ENCODE data around the gene RPL35. TPM values are rescaled to one million over a fixed set of nuclear protein-coding genes. Genes with fewer than 3 reads are reported as not detected.

RPL35 gene
- total RNA-seq, 1 donor from 2014 or later: 1,946 TPM

DNA sequence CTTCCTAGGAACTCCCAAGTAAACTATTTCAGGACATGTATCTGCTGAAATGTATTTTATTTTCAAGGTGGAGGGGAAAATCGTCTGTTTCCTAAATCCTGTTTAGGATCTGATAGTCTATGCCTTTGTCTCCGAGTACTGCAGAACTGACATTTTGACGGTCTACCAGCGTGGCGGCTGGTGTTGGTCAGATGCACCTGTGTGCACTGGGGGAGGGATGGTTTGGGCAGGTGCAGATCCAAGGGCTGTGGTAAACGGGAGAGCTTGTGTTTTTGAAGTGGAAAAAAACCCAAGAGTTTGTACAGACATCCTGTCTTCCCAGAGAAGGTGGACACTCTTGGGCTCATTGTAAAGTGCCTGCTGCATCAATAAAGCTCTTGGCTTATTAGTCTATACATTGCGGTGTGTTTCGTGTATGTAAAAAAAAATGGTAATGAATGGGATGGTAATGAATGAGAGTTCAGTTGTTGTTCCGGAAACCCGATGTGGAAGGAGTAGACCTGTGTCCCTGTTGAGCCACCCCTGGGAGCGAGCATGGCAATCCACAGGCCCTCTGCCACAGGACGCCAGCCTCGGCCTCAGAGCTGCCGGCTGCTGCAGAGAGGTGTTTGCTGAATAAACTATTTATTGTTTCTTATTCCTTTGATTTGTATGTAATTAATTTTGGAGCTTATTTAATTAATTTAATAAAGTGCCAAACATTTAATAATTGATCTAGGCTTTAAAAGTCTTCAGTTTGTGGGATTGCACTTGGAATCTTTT, 15.4 kb upstream of the RPL35 start:
- DNase-seq (ENCODE audit: low read depth, low spot score): no peak

DNA sequence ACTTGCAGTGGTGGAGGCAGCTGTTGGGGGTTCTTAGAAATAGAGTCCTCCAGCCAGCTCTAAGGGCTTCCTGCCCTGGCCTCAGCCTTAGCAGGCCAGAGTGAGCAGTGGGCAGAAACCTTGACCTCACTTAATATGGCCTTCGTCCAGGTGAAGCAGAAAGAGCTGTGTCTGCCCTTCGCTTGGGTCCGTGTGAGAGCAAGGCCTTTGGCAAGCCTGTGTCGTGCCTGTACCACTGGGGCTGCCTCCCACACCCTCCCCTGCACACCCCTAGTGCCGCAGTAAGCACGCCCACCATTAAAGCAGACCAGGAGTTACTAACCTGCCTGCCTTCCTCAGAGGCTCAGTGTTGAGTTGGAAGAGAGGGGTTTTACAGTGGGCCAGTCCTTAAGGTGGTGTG, 13.7 kb upstream of the RPL35 start:
- no peak for DNase-seq (ENCODE audit: low read depth, low spot score)

DNA sequence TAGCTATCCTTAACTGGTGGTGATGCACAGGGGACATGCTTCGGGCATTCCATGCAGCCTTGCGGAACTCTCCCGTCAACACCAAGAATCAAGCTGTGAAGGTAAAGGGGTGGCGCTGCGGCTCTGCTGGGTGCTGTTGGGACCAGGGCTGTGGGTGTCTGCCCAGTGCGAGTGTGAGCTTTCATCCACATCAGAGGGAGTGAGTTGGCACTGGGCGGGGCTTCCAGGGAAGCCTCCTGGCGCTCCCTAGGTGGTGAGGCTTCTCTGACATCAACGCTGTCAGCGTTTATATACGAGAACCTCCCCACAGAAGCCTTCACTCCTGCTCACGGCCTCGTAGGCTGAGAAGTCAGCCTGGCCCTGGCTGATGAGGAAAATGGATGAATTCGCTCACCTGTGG, 11.9 kb upstream of the RPL35 start:
- DNase-seq (ENCODE audit: low read depth, low spot score): no peak

DNA sequence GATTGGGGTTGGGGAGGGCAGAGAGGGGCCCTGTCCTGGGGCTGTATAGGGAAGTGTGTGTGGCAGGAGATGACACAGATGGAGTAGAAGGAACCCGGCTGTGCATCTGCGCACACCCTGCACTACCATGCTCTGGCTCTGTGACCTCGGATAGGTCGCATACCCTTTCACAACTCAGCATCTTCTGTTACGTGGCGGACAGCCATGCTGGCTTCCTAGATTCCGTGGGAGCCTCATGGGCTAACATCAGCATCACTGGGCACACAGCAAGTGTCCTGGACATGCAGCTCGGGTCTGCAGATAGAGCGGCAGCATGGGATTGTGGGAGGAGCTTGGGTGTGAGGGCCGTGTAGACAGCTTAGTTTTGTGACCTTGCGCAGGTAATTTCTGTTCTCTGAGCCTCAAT, 9.4 kb upstream of the RPL35 start:
- DNase-seq (ENCODE audit: low read depth, low spot score): no peak

DNA sequence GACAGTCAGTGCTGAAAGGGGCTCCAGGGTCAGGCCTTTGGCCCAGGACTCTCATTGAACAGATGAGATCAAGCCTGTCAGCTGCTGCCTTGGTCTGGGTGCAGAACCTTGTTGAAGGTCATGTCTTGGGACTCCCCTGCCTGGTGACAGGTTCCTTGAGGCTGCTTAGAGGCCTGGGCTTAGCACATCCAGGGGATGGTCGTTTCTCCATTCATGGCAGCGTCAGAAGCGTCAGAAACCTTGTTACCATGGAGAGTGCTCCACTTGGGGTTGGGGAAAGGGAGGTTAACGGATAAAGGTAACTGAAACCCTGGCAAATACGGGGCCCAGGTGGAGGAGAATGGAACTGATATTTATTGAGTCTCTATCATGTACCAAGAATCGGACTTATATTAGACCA, 9.0 kb upstream of the RPL35 start:
- DNase-seq (ENCODE audit: low read depth, low spot score): no peak

DNA sequence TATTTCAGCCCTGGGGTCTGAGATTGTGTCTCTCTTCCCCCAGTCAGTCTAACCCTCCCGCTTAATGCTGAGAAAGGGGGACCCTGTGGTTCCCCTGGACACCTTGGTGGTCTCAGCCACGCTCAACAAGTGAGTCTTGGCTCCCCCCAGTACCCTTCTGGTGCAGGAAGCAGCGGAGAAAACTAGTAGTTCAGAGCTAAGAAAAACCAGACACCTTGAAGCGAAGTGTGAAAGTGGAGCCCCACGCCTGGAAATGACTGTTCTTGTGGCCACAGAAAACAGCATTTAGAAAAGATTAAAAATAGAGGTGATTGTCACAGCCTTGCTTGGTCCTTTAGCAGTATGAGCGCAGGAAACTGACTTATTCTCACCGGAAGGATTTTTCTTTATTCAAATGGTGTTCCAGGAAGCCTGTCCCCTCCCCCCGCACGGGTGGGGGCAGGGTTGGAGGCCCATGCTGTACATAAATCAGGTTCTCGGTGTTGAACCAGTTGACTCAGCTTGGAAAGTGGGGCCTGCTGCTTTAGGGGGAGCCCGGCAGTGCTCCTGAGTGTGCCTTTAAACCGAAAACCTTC, 8.3 kb upstream of the RPL35 start:
- DNase-seq (ENCODE audit: low read depth, low spot score): no peak

DNA sequence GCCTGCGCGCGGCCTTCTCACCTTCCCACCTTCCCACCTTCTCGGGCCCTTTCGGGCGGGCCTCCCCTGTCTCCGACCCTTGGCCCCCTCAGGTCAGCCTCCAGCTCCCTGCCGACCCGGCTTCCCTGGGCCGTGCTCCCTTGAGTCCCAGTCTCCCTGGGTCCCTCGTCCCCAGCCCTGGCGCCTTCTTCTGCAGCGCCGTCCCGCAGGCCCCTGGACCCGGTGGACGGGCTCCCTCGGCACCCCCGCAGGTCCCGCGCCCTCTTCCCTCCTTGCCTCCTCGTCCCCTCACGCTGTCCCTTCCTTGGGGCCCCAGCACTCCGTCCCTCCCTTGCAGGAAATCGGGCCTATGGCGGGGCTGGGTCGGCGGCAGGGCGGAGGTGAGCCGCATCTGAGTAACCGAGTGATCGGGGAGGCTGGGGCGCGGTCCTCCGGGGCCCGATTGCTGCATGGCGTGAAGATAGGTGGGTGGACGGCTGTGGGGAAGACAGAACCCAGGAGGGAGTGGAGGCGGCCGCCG, 7.8 kb upstream of the RPL35 start:
- DNase-seq (ENCODE audit: low read depth, low spot score): no peak

DNA sequence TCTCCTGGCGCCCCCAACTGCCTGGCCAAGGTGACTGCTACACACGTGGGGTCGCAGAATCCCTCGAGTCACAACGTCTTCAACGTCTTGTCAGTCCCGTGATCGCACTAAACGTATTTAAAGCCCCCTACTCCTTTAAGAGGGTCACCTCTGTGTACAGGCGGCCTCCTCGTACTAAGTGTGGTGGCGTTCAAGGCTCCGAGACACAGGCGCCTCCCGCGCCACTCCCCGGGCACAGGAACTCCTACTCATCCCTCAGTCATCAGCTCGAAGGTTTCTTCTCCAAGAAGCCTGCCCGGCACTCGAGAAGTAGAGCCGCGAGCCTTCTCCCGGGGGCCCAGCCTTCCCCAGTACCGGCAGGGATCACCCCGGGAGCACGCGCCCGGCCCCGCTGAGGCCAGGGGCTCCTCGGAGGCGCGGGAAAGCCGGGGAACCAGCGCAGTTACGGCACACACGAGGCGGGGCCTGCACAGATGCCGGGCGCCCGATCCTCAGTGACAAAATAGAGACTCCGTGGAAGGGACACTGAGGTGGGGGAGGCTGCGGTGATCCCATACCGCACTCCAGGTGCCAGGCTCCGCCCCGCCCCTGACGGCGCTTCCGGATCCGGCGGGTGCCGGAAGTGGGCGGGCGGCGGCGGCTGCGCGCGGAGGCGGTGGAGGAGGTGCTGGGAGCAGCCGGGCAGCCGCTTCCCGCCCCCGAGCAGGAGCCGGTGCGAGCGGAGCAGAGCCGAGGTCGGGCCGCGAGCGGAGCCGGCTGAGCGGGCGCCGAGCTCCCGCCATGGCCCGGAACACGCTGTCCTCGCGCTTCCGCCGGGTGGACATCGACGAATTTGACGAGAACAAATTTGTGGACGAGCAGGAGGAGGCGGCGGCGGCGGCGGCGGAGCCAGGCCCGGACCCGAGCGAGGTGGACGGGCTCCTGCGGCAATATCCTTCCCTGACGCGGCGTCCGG, 7.0 kb upstream of the RPL35 start:
- DNase-seq (ENCODE audit: low read depth, low spot score): no peak

DNA sequence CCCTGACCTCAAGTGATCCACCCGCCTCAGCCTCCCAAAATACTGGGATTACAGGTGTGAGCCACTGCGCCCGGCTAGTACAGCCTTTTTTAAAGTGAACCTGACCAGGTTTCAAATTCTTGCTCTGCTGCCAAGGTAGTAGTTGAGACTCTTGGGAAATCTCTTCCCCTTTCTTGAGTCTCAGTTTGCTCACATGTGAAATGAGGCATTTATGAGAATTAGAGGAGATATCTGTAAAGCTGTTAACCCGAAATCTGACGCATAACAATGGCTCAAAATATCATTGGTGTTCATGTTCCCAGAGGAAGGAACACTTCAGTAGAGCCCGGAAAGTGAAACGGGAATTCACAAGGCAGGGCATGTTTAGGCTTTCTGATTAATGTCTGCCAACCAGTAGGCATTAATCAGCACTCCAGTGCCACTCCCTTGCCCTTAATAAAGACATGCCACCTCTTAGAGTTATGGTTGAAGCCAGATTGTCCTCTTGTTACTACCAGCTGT, 1.7 kb upstream of the RPL35 start:
- DNase-seq (ENCODE audit: low read depth, low spot score): no peak

DNA sequence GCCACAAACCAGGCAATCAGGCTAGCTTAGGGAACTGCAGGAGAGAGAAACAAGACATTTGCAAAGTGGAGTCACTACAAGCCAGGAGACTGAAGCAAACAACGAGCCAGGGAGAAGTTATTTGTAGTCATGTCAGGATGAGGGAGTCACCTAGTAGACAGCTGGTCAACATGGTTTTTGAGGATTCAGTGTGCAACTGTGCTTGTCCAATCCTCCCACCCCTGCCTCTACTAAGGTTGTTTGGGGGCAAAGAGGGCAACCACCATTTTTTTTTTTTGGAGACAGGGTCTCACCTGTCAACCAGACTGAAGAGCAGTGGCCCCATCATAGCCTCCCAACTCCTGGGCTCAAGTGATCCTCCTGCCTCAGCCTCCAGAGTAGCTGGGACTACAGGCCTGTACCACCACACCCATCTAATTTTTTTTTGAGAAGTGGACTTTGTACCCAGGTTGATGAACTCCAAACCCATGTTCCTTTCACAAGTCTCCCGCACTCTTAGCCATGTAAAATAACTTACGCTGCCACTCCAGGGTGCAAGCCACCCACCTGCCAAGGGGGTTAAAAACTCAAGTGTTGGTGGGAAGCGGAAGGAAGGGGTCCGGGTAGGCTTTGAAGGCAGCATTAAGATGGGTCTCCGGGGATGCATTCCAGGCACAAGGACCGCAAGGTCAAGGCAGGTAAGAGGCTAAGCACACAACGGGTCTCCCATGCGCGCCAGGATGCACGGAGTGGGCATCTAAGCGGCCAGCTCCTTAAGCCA, 995 bp downstream of the RPL35 start:
- no peak for DNase-seq (ENCODE audit: low read depth, low spot score)

DNA sequence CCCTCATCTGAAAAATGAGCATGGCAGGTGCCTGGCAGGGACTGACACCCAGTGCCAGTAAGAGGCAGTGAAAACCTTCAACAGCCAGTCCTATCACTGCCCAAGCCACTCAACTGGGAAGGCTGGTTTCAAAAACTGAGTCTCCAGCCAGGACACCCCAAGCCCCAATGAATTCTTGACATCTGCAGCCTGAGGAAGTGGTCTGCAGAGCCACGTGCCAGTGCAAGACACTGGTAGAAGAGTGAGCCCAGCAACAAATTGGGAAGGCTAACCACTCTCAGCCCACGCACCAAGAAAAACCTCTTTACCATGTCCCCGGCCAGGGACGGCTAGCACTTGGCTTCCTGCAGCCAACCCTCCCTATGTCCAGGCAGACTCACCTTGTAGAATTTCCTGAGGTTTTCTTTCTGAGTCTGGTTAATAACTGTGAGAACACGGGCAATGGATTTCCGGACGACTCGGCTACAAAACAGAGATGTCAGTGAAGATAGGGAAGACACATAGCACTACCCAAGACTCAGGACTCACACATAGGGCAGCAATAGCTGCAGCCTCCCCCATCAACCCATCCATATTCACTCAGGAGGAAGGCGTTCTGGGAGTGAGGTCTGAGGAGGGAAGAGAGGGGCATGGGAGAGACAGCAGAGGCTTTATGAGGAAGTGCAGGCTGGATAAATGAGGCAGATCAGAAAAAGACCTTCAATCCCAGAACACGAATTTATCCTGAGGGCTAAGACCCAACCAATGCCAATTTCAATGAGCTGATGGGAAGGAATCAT, 1.8 kb downstream of the RPL35 start:
- DNase-seq (ENCODE audit: low read depth, low spot score): no peak

DNA sequence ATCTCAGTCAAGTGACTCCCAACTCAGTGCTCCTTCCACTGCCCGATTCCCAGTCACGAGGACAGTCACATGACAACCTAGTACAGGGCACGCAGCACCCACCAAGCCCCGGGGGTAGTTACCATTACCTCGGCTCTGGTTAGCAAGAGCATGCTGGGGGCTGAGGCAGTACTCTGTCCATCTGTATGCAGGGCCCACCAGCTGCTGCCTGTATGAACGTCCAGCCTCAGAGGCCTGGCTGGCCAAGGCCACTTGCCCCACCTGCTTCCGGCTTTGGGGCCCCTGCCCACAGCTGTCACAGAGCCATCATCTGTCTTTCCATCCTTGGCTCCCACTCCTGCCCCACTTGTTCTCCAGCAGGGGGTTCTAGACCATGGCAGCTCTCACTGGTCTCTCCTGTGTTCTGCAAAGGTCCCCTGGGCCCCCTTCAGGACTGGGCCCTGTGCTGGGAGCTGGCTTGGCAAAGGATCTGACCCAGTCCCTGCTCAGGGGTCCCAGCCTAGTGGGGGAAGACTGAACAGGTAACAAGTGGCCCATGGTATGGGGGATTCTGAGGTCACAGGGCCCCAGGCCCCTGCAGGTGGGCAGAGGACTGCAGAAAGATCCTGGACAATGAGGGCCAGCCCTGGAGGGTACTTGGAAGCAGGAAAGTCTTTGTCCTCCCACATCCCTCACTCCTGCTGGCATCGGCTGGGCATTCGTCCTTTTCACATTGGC, 3.3 kb downstream of the RPL35 start:
- no peak for DNase-seq (ENCODE audit: low read depth, low spot score)

DNA sequence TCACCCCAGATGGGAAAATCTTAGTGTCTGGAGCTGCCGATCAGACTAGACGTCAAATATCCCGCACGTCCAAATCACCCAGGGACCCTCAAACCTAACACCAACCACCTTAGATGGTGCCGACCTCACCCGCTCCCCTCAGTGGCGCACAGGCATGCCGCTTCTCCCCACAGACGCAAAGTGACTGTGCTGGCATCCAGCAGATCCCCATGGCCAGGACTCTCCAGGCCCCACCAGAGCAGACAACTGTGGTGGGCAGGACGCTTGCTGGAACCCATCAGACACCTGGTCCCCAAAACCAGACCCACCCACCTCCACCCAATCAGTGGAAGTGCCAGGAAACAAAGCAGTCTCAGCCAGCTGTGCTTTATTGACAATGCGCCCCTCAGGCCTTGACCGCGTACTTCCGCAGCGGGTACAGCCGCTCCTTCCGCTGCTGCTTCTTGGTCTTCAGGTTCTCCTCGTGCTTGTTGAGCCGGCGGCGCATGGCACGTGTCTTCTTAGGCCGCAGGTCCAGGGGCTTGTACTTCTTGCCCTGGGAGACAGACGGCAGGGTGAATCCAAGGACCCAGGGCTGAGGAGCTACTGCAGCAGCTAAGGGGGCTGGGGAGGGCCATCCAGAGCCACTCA, 4.1 kb downstream of the RPL35 start:
- DNase-seq (ENCODE audit: low read depth, low spot score): no peak

DNA sequence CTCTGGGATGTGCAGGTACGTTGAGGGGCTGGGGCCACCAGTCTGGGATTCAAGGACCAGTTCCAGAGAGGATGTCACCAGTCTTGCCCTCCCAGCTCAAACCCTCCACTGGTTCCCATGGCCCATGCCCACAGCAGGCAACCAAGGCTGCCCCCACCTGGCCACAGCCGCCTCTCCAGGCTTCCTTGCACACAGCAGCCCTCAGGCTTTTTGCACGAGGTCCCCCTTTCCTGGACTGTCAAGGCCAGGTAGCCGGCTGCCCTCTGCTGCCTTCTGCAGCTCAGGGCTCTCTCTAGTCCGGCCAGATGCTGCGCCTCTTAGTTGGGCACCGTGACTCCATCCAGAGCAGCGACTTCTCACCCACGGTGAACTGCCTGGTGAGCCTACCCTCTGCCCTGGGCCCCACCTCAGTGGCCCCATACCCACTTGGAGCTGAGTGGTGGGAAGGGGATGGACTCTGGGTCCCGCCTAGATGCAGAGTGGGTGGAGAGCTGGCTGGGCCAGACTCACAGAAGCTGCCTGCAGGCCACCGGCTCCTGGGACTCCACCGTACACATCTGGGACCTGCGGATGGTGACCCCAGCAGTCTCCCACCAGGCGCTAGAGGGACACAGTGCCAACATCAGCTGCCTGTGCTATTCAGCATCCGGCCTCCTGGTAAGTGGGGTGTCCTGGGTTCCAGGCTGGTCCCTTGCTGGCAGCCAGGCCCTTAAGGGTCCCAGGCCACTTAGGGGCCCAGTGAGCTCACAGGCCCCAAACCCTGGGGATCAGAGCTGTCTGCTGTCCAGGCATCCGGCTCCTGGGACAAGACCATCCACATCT, 5.6 kb downstream of the RPL35 start:
- DNase-seq (ENCODE audit: low read depth, low spot score): no peak

DNA sequence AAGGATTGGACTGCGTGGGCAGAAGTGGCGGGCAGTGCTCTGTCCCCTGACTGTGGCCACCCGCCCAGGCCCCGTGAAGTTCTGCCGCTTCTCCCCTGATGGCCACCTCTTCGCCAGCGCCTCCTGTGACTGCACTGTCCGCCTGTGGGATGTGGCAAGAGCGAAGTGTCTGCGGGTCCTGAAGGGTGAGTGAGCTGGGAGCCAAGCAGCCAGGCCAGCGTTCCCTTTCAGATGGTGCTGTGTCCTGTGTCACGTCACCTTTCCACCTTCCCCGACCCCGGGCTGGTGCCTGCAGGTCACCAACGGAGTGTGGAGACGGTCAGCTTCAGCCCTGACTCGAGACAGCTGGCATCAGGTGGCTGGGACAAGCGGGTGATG, 6.2 kb downstream of the RPL35 start:
- DNase-seq (ENCODE audit: low read depth, low spot score): no peak

DNA sequence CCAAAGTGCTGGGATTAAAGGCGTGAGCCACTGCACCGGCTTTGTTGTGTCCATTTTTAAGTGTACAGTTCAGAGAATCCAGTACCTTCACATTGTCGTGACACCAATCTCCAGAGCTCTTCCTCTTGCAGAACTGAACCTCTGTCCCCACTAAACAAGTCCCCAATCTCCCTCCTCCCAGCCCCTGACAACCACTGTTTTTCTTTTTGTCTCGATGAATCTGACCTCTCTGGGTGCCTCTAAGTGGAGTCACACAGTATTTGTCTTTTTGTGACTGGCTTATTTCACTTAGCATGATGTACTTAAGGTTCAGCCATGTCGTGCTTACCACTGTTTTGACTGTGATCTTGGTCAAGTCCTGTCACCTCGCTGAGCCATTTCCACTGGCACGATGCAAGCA, 6.9 kb downstream of the RPL35 start:
- no peak for DNase-seq (ENCODE audit: low read depth, low spot score)

DNA sequence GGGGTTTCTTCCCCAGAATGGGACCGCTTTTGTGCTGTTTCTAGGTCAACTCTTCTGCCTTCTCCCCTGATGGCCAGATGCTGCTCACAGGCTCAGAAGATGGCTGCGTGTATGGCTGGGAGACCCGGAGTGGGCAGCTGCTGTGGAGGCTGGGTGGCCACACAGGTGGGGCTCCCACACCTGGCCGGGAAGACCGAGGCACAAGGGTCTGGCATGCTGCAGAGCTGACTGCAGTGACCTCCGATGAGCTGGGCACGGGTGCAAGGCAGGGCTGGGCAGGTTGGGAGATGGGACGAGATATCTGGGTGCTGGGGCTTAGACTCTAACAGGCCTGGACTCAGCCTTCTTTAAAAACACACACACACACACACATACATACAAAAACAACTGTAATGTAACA, 7.6 kb downstream of the RPL35 start:
- DNase-seq (ENCODE audit: low read depth, low spot score): no peak

DNA sequence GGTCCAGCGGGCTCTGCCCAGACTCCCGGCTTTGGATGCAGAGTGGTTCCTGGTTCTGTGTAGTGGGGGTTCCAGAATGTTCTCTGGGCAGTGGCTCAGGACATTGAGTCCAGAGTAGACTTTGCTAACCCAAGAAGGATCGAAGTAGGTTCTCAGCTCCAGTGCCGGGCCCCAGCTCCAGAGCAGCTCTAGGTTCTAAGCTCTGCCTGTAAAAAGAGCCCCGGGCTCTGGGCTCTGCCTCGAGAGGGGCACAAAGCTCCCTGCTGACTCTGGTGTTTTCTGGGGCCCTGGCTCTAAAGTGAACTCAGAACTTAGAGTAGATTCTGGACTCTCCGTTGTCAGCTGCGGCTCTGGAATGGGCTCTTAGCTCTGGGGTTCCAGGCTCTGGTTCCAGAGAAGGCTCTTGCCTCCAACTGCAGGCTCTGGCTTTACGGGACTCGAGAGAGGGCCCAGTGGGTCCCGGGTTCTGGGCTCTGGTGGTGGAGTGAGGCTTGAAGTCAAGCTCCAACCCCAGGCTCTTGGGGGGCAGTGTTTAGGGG, 8.1 kb downstream of the RPL35 start:
- DNase-seq (ENCODE audit: low read depth, low spot score): no peak

All from pulmonary artery endothelial cell (primary cell).